Measurements from ENCODE around the gene TMC1. TPM values are rescaled to one million over a fixed set of nuclear protein-coding genes. Genes with fewer than 3 reads are reported as not detected.

The TMC1 gene
- total and polyA plus RNA-seq, 10 of the 15 experiments (the other 5 are each of a cell fraction or from before 2014, with no cell fraction given), result 0.06 to 0.94 (median 0.40) TPM; not detected in 1

GRCh38 chr9:72808446-72808768, 287.0 kb downstream of the TMC1 start:
- RAD21 ChIA-PET (ENCODE audit: unreplicated experiment), result no interaction called here
- DNase-seq (ENCODE audit: low read depth, low spot score), result no peak
- no peak overlapping the region for H3K27ac ChIP-seq (ENCODE audit: control insufficient read depth, insufficient read depth)
- H2AFZ ChIP-seq (ENCODE audit: control insufficient read depth, low read depth, low read length), result no peak overlapping the region
- no peaks in the 10 kb centered on the region for H3K4me1 ChIP-seq (ENCODE audit: control insufficient read depth, insufficient read depth, low read length)
- no peak for FAIRE-seq
- SMC1A ChIA-PET (ENCODE audit: uncharacterized antibody, unreplicated experiment), result interaction anchor here (1.2 to 1.4 kb wide), 3 partner anchors 14 to 530 kb away, joined by 3 to 6 read pairs (median 5); no protein-coding TSS in a partner anchor
- BruUV-seq (replicated peaks), result no TSS peak
- no peaks in the 10 kb centered on the region for H4K20me1 ChIP-seq (ENCODE audit: control insufficient read depth, insufficient read depth)
- no peak for TF ChIP-seq POLR2AphosphoS2 (IDR thresholded peaks at IDR 0.05; ENCODE audit: low read depth, low read length)
- no peak for TF ChIP-seq ATF3 (IDR thresholded peaks at IDR 0.05; ENCODE audit: borderline replicate concordance, extremely low read depth, low read depth, low read length)
- in situ Hi-C loops (cut with MboI) (no loop called here), intact Hi-C loops (cut with micrococcal nuclease; ENCODE audit: unreplicated experiment) (no loop called here)
- CTCF ChIA-PET, result interaction anchor here (0.7 to 1.7 kb wide), 12 partner anchors 8 to 516 kb away, joined by 3 to 7 read pairs (median 4); no protein-coding TSS in a partner anchor
- no peak for ATAC-seq
- 0% methylated on average over 2 of the region's 2 CpGs for WGBS (ENCODE audit: insufficient coverage, insufficient replicate concordance, low lambda C conversion rate, missing lambda C conversion rate)
- no peak overlapping the region for H3K9ac ChIP-seq (ENCODE audit: control insufficient read depth, insufficient read depth, low read length)
- H3K4me2 ChIP-seq (ENCODE audit: control insufficient read depth, insufficient read depth), result no peak overlapping the region
- POLR2A ChIA-PET, result no interaction called here
- no peaks in the 10 kb centered on the region for H3K79me2 ChIP-seq (ENCODE audit: control insufficient read depth, insufficient read depth, low read length)
- H3K27me3 ChIP-seq (replicated peaks in 1 of 2; ENCODE audit: control insufficient read depth in 2 of 2, insufficient read depth in 2 of 2, low read length in 1 of 2), result no peaks in the 10 kb centered on the region
- no peaks in the 10 kb centered on the region for H3K36me3 ChIP-seq (ENCODE audit: control insufficient read depth in 2 of 2, insufficient read depth in 2 of 2, low read length in 1 of 2)
- no peak overlapping the region for H3K4me3 ChIP-seq
- no peaks in the 10 kb centered on the region for H3K9me3 ChIP-seq (replicated peaks; ENCODE audit: control insufficient read depth, insufficient read depth, low read length)

GRCh38 chr9:72809586-72809985, 288.2 kb downstream of the TMC1 start:
- in situ Hi-C loops (cut with MboI), result no loop called here
- no peaks in the 10 kb centered on the region for H3K79me2 ChIP-seq (ENCODE audit: control insufficient read depth, insufficient read depth, low read length)
- H3K4me1 ChIP-seq (ENCODE audit: control insufficient read depth, insufficient read depth, low read length), result no peaks in the 10 kb centered on the region
- H3K4me2 ChIP-seq (ENCODE audit: control insufficient read depth, insufficient read depth), result no peak overlapping the region
- RAD21 ChIA-PET (ENCODE audit: unreplicated experiment), result no interaction called here
- BruUV-seq (replicated peaks), result no TSS peak
- H3K4me3 ChIP-seq, result no peak overlapping the region
- no peak for TF ChIP-seq SMAD5 (IDR thresholded peaks at IDR 0.05; ENCODE audit: low read depth)
- whole genome bisulfite sequencing (ENCODE audit: insufficient coverage, insufficient replicate concordance, low lambda C conversion rate, missing lambda C conversion rate), result 52% methylated on average over 3 of the region's 3 CpGs
- no peak for DNase-seq (ENCODE audit: low read depth, low spot score)
- POLR2A ChIA-PET, result no interaction called here
- no peaks in the 10 kb centered on the region for H3K27me3 ChIP-seq (replicated peaks in 1 of 2; ENCODE audit: control insufficient read depth in 2 of 2, insufficient read depth in 2 of 2, low read length in 1 of 2)
- no peak for ATAC-seq
- no peak overlapping the region for H3K27ac ChIP-seq (ENCODE audit: control insufficient read depth, insufficient read depth)
- CTCF ChIA-PET, result interaction anchor here (0.6 to 2.0 kb wide), 10 partner anchors 9 to 898 kb away, joined by 3 to 7 read pairs (median 4); partner anchors contain the start of gene C9orf85
- no peaks in the 10 kb centered on the region for H3K9me3 ChIP-seq (replicated peaks; ENCODE audit: control insufficient read depth, insufficient read depth, low read length)
- intact Hi-C loops (cut with micrococcal nuclease; ENCODE audit: unreplicated experiment), result no loop called here
- no peaks in the 10 kb centered on the region for H4K20me1 ChIP-seq (ENCODE audit: control insufficient read depth, insufficient read depth)
- no peak overlapping the region for H3K9ac ChIP-seq (ENCODE audit: control insufficient read depth, insufficient read depth, low read length)
- H2AFZ ChIP-seq (ENCODE audit: control insufficient read depth, low read depth, low read length), result no peak overlapping the region
- FAIRE-seq, result no peak
- H3K36me3 ChIP-seq (ENCODE audit: control insufficient read depth in 2 of 2, insufficient read depth in 2 of 2, low read length in 1 of 2), result no peaks in the 10 kb centered on the region
- SMC1A ChIA-PET (ENCODE audit: uncharacterized antibody, unreplicated experiment), result interaction anchor here (0.6 to 1.4 kb wide), 6 partner anchors 9 to 1154 kb away, joined by 3 to 6 read pairs (median 3); no protein-coding TSS in a partner anchor

Measured in GM12878 (cell line).